Choroid plexus epithelial cell (primary cell): ENCODE measurements around the gene HELZ2.
A peak's percentile ranks its signal among the peaks of the same experiment; 100 is the strongest.

Source experiments
- DNase-seq: peaks from one replicate; pipeline ENCODE4 v3.0.0-alpha.2; 2010; ENCODE audit warnings: low read depth
- H3K4me3 ChIP-seq: 2 replicates; pipeline ENCODE4 v1.5.1; 2011; ENCODE audit warnings: low read depth, mild to moderate bottlenecking, control low read depth, low read length, moderate library complexity
- CTCF ChIP-seq: conservative IDR thresholded peaks from 2 replicates; pipeline ENCODE4 v1.5.1; 2011; ENCODE audit warnings: low read depth, mild to moderate bottlenecking, control low read depth, inconsistent platforms, low read length, moderate library complexity

HELZ2 gene

GRCh38 chr20:63597651-63598478 is 23.8 kb upstream of the HELZ2 start:
- DNase-seq, result no peak
- TF ChIP-seq CTCF, result no peak
- no peak overlapping the region for H3K4me3 ChIP-seq

GRCh38 chr20:63596423-63596822 is 22.4 kb upstream of the HELZ2 start:
- DNase-seq, result no peak
- no peak for TF ChIP-seq CTCF
- no peak overlapping the region for H3K4me3 ChIP-seq

GRCh38 chr20:63595416-63596127 is 21.5 kb upstream of the HELZ2 start:
- DNase-seq, result no peak
- no peak overlapping the region for H3K4me3 ChIP-seq
- no peak for TF ChIP-seq CTCF

GRCh38 chr20:63594043-63594561 is 20.1 kb upstream of the HELZ2 start:
- TF ChIP-seq CTCF, result no peak
- H3K4me3 ChIP-seq, result no peak overlapping the region
- DNase-seq, result peak; percentile 53

- no peak overlapping the region for H3K4me3 ChIP-seq
- no peak for DNase-seq
- no peak for TF ChIP-seq CTCF
Measured at GRCh38 chr20:63592661-63593060, 18.6 kb upstream of the HELZ2 start.

GRCh38 chr20:63591786-63592355 is 17.8 kb upstream of the HELZ2 start:
- DNase-seq, result no peak
- no peak overlapping the region for H3K4me3 ChIP-seq
- TF ChIP-seq CTCF, result no peak
